Spleen (tissue), 11 donors: ENCODE data around the gene PGLYRP3. TPM values are rescaled to one million over a fixed set of nuclear protein-coding genes. Genes with fewer than 3 reads are reported as not detected.

ENCODE experiments used
- DNase-seq: peaks from one replicate; pipeline ENCODE4 v3.0.0-alpha.2; 2020
- H3K27ac ChIP-seq, 8 donors: fragments of 200-600 bp; sonication (generic) in 7 of 8; 1 replicate in 4 of 8; 2 replicates in 4 of 8; pipeline versions ENCODE4 v1.5.0 to v1.8.0; 2016 to 2021; ENCODE audit warnings: inconsistent platforms in 4 of 8, mild to moderate bottlenecking in 4 of 8, moderate library complexity in 1 of 8
- H3K27me3 ChIP-seq, 7 donors: fragments of 200-600 bp; sonication (generic) in 6 of 7; replicated peaks in 1 of 7; 1 replicate in 4 of 7; 2 replicates in 3 of 7; pipeline versions ENCODE4 v1.5.0 to v1.8.0; 2016 to 2021; ENCODE audit warnings: inconsistent platforms in 3 of 7, mild to moderate bottlenecking in 1 of 7
- H3K36me3 ChIP-seq, 6 donors: fragments of 200-600 bp; sonication (generic) in 5 of 6; 1 replicate in 4 of 6; 2 replicates in 2 of 6; pipeline versions ENCODE4 v1.5.0 to v1.8.0; 2016 to 2021; ENCODE audit warnings: inconsistent platforms in 2 of 6
- H3K4me1 ChIP-seq, 6 donors: fragments of 200-600 bp; sonication (generic) in 5 of 6; 1 replicate in 3 of 6; 2 replicates in 3 of 6; pipeline versions ENCODE4 v1.5.0 to v1.8.0; 2016 to 2021; ENCODE audit warnings: inconsistent platforms in 3 of 6
- H3K4me3 ChIP-seq, 8 donors: fragments of 200-600 bp; sonication (generic) in 7 of 8; 1 replicate in 4 of 8; 2 replicates in 4 of 8; pipeline versions ENCODE4 v1.5.0 to v1.8.0; 2016 to 2021; ENCODE audit warnings: inconsistent platforms in 4 of 8, mild to moderate bottlenecking in 4 of 8, moderate library complexity in 2 of 8
- H3K9me3 ChIP-seq, 8 donors: fragments of 200-600 bp; sonication (generic) in 7 of 8; 1 replicate in 4 of 8; 2 replicates in 4 of 8; pipeline versions ENCODE4 v1.5.0 to v1.8.0; 2016 to 2021; ENCODE audit warnings: inconsistent platforms in 4 of 8
- POLR2A ChIP-seq, 3 donors: fragments of 450-650 bp; IDR thresholded peaks; one replicate each; pipeline ENCODE4 v1.5.1; 2017; ENCODE audit warnings: antibody characterized with exemption in 3 of 3, mild to moderate bottlenecking in 1 of 3
- POLR2AphosphoS5 ChIP-seq, 3 donors: sonication (generic); formaldehyde crosslinking; IDR thresholded peaks; one replicate each; pipeline ENCODE4 v1.5.1; 2017; ENCODE audit warnings: antibody characterized with exemption in 3 of 3
- WGBS, 5 donors: extraction: QIAGEN DNeasy Blood & Tissue Kit in 3 of 5; methylation state at CpG; one replicate each; pipeline versions ENCODE4 v1.1.5 to v1.1.7; 2013 to 2018; 5-methylcytosine and 5-hydroxymethylcytosine counted together
- intact Hi-C: fragments of 100-400 bp; cut with DNase I; formaldehyde crosslinking; loops from one replicate; pipeline ENCODE4 v1.15.0; 2023; ENCODE audit warnings: low total_unique reads
- polyA plus RNA-seq, 3 donors: library from polyadenylated mRNA; stranded (reverse); fragments of 200-250 nt; gene quantifications; one replicate each; pipeline ENCODE4 v1.2.1, GENCODE V29; 2013
- total RNA-seq, 7 donors: library from RNA; depleted of rRNA in 3 of 7; stranded (reverse); fragments of >200 nt in 3 of 7; fragmentation: NEBNext Ultra II Directional in 4 of 7; extraction: Animal tissue kit (Norgen Biotek cat#: 25700) in 4 of 7; gene quantifications; one replicate each; pipeline versions ENCODE4 v1.1.0 to v1.2.1, GENCODE V29; 2016 to 2021
- TF ChIP-seq, protein P1 (sequence below), 11 experiments: fragments of 200-600 bp in 7 of 11; fragments of 450-650 bp in 4 of 11; sonication (generic) in 4 of 11; IDR thresholded peaks in 8 of 11; conservative IDR thresholded peaks in 3 of 11; 1 replicate in 7 of 11; 2 replicates in 4 of 11; pipeline versions ENCODE4 v1.4.0 to v1.8.0; 2016 to 2021; ENCODE audit warnings: antibody characterized with exemption in 11 of 11, inconsistent platforms in 4 of 11, mild to moderate bottlenecking in 1 of 11
- donor health status: healthy with polysubstance abuse.
- donor health status: DM: no; HTN: no; CAD: no; lungs with moderate emphysema.
- donor health status: DM: no; HTN: no; CAD: no.
- donor health status: Bipolar disorder and iron deficiency.
- donor health status: healthy.
- donor health status: DM: no; HTN: no; CAD: no.
- donor health status: DM: yes; HTN: yes; CAD: no.

The PGLYRP3 gene
- total and polyA plus RNA-seq, 10 donors = not detected

DNA sequence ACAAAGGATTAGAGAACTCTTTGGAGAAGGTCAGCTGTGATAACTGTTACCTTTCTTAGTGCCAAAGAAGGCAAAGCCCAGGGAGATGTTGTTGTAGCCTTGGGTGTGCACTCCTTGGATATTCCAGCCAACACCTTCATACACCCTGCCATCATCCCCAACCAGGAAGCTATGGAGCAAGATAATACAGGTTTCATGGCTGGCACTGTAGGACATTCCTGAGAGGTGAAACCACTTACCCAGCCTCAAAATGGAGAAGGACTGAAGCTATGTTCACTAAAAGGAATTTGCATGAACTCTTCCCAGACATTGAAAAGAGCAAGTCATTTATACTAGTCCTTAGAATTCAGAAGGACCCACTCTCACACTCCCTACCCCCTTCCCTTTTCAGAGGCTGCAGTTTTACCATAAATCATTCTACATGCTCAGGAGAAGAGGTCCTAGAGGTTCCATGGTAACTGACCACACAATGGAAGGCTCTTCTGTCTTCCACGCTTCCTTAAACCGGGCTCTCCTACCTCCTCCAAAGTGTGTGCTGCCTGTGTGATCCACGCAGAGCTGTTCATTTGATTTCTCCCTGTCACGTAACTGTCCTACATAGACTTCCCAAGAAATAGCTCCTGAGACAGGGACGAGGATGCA is 30.4 kb upstream of the PGLYRP3 start:
- TF ChIP-seq, protein P1, sequence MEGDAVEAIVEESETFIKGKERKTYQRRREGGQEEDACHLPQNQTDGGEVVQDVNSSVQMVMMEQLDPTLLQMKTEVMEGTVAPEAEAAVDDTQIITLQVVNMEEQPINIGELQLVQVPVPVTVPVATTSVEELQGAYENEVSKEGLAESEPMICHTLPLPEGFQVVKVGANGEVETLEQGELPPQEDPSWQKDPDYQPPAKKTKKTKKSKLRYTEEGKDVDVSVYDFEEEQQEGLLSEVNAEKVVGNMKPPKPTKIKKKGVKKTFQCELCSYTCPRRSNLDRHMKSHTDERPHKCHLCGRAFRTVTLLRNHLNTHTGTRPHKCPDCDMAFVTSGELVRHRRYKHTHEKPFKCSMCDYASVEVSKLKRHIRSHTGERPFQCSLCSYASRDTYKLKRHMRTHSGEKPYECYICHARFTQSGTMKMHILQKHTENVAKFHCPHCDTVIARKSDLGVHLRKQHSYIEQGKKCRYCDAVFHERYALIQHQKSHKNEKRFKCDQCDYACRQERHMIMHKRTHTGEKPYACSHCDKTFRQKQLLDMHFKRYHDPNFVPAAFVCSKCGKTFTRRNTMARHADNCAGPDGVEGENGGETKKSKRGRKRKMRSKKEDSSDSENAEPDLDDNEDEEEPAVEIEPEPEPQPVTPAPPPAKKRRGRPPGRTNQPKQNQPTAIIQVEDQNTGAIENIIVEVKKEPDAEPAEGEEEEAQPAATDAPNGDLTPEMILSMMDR (IDR thresholded peaks at IDR 0.05 in 8 of 11, conservative IDR thresholded peaks at IDR 0.05 in 3 of 11) = no peak
- TF ChIP-seq POLR2AphosphoS5 (IDR thresholded peaks at IDR 0.05) (no peak), POLR2A (IDR thresholded peaks at IDR 0.05) (no peak)
- Histone ChIP-seq H3K27ac (no peak overlapping the region), H3K4me3 (no peak overlapping the region), H3K36me3 (no peaks in the 10 kb centered on the region), H3K27me3 (peaks cover 0 to 82% (median 5%) of the 10 kb centered on the region in 7 donors), H3K4me1 (peaks cover 0 to 38% (median 20%) of the 10 kb centered on the region in 6 donors), H3K9me3 (no peaks in the 10 kb centered on the region)
- intact Hi-C loops = no loop called here
- DNase-seq = no peak
- WGBS, 5 donors = 23 to 41% (median 32%) methylated on average over 5 of the region's 5 CpGs

DNA sequence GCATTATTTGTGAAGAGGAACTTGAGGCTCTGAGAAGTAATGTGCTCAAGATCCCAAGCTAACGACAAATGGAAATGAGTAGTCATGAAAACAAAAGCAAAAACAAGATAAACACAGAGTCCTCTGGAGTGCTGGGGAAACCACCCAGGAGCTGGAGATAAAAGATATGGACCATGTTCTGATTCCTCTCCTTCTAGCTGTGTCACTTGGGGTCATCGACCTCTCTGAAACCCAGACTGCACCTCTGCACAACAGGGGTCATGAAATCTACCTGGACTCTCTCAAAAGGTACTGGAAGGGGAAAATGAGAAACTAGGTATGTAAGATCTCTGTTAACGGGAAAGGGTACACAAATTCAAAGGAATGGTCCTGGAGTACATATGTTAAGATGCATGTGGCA is 29.4 kb upstream of the PGLYRP3 start:
- TF ChIP-seq POLR2A (IDR thresholded peaks at IDR 0.05) (no peak), POLR2AphosphoS5 (IDR thresholded peaks at IDR 0.05) (no peak)
- TF ChIP-seq, protein P1 (IDR thresholded peaks at IDR 0.05 in 8 of 11, conservative IDR thresholded peaks at IDR 0.05 in 3 of 11) = no peak
- no peak for DNase-seq
- H3K9me3 ChIP-seq = no peaks in the 10 kb centered on the region
- WGBS, 5 donors = 66 to 81% (median 76%) methylated on average over 3 of the region's 3 CpGs
- no peaks in the 10 kb centered on the region for H3K36me3 ChIP-seq
- peaks cover 0 to 77% (median 0%) of the 10 kb centered on the region in 7 donors for H3K27me3 ChIP-seq
- H3K4me3 ChIP-seq = no peak overlapping the region
- no peak overlapping the region for H3K27ac ChIP-seq
- intact Hi-C loops = no loop called here
- H3K4me1 ChIP-seq = peaks cover 0 to 38% (median 20%) of the 10 kb centered on the region in 6 donors

DNA sequence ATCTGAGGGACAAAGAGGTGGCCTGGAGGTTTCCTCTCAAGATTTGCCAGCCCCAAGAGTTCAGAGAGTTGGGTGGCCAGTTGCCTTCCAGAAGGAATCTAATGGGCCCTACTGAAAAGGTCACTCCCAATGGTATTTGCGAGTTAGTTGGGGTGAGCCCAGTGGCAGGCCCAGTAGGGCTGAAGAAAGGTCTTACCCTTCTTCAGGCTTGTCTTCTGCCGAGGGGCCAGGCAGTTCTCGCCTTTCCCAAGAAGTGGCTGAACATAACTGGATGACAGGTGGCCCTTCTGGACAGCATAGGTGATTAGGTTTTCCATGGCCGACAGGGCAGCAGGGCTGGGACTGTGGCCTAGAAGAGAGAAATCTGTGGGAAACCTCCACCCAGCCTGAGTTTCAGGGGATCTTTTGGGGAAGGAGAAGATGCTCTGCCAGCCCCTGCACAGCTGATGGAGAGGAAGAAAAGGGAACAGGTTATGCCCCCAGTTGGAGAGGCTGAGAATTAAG is 28.7 kb upstream of the PGLYRP3 start:
- H3K4me1 ChIP-seq = peaks cover 0 to 33% (median 18%) of the 10 kb centered on the region in 6 donors
- 88 to 100% (median 90%) methylated on average over 2 to 4 of the region's 4 CpGs for WGBS, 5 donors
- H3K36me3 ChIP-seq = no peaks in the 10 kb centered on the region
- TF ChIP-seq POLR2AphosphoS5 (IDR thresholded peaks at IDR 0.05) = no peak
- TF ChIP-seq, protein P1 (IDR thresholded peaks at IDR 0.05 in 8 of 11, conservative IDR thresholded peaks at IDR 0.05 in 3 of 11) = no peak
- no peak for TF ChIP-seq POLR2A (IDR thresholded peaks at IDR 0.05)
- H3K9me3 ChIP-seq = no peaks in the 10 kb centered on the region
- no peak overlapping the region for H3K4me3 ChIP-seq
- peaks cover 0 to 70% (median 0%) of the 10 kb centered on the region in 7 donors for H3K27me3 ChIP-seq
- DNase-seq = no peak
- intact Hi-C loops = no loop called here
- no peak overlapping the region for H3K27ac ChIP-seq

DNA sequence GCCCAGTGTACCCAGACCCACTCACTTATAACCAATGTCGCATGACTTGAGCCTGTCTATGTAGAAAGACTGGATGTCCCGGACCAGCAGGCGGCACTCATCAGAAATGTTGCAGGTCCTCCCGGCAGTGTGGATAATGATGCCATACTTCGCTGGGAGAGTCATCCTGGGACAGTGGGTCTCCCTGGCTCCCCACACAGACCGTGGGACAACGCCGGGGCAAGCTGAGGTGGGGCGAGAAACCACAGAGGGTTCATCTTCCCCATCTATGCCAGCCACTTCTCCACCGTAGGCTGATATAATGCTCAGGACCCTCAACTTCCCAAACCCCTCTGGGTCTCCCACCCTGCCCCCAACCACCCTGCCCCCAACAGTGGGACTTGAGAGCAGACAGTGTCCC is 27.6 kb upstream of the PGLYRP3 start:
- TF ChIP-seq POLR2AphosphoS5 (IDR thresholded peaks at IDR 0.05) (no peak), POLR2A (IDR thresholded peaks at IDR 0.05) (no peak)
- 82 to 91% (median 85%) methylated on average over 6 to 10 of the region's 10 CpGs for WGBS, 5 donors
- no peaks in the 10 kb centered on the region for H3K36me3 ChIP-seq
- peaks cover 0 to 59% (median 0%) of the 10 kb centered on the region in 7 donors for H3K27me3 ChIP-seq
- no peak for DNase-seq
- H3K27ac ChIP-seq = no peak overlapping the region
- no peak overlapping the region for H3K4me3 ChIP-seq
- intact Hi-C loops = no loop called here
- H3K9me3 ChIP-seq = no peaks in the 10 kb centered on the region
- peaks cover 0 to 22% (median 8%) of the 10 kb centered on the region in 6 donors for H3K4me1 ChIP-seq
